T-helper 1 cell (primary cell): ENCODE data around the gene RBBP8NL.

Source experiments
- DNase-seq, 5 donors: peaks; one replicate each; pipeline ENCODE4 v3.0.0-alpha.2; 2012 to 2020

The RBBP8NL gene

GRCh38 chr20:62419759-62420158, 7.6 kb downstream of the RBBP8NL start:
- no peak for DNase-seq

DNA sequence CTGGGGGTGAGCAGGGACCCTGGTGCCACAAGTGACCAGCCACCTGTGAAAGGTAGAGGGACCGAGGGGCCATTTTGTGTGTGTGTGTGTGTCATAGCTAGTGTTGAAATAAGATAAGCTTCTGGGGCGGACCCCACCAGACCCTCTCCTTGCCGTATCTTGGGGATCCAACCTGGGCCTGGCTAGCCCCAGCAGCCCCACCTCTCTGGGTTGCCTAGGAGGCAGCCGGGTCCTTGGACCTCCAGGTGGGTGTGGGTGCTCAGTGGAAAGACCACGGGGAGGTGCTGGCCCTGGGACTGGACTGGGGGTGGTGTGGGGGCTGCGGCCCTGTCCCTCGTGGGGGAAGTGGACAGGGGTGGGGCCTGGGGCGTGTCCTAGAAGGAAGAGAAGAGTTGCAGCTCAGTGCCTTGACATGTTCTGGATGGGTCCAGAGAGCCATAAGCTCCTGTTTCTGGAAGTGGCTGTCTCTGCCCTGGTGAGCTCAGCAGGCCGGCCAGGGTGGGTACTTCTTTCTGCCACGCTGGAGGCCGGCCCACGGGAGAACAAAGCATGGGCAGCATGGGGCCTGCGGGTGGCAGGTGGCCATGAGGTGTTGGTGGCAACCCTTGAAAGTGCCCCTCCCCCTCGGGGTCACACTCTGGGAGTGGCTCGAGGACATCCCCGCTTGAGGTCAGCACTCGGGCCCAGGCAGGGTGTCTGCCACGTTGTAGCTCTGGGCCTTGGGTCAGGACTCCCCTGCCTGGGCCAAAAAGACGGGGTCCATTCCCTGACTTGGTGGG, 8.4 kb downstream of the RBBP8NL start:
- DNase-seq, result no peak

DNA sequence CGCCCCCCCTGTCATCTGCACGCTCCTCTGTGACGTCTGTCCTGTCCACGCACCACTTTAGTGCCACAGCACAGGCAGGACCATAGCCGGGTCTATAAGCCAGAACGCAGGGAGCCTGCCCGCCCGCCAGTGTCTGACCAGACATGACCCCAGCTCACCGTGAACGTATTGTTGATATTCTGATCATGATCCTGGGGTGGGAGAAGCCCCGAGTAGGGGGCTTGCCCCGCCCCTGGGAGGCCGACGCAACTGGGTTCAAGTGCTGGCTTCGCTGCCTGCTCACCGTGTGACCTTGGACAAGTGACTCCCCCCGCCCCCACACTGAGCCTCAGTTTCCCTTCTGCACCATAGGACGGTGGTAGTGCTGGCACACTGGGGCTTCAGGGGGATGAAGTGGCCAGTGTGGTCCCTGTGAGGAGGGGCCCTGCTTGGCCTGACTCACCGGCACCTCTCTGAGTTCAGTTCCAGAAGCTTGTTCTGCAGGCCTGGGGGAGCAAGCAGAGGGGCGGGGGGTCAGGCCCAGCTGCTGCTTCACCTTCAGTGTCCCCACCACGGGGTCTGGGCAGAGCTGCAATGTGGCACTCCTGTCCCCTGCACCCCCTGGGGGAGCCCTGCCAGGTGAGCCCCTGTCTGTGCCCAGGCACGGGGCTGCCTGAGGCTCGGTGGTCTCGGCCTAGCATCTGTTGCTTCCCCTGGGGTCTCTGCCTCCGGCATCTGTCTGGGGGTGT, 9.2 kb downstream of the RBBP8NL start:
- DNase-seq, result no peak

- DNase-seq, result no peak
Observed at GRCh38 chr20:62416651-62417637, 10.4 kb downstream of the RBBP8NL start.

DNA sequence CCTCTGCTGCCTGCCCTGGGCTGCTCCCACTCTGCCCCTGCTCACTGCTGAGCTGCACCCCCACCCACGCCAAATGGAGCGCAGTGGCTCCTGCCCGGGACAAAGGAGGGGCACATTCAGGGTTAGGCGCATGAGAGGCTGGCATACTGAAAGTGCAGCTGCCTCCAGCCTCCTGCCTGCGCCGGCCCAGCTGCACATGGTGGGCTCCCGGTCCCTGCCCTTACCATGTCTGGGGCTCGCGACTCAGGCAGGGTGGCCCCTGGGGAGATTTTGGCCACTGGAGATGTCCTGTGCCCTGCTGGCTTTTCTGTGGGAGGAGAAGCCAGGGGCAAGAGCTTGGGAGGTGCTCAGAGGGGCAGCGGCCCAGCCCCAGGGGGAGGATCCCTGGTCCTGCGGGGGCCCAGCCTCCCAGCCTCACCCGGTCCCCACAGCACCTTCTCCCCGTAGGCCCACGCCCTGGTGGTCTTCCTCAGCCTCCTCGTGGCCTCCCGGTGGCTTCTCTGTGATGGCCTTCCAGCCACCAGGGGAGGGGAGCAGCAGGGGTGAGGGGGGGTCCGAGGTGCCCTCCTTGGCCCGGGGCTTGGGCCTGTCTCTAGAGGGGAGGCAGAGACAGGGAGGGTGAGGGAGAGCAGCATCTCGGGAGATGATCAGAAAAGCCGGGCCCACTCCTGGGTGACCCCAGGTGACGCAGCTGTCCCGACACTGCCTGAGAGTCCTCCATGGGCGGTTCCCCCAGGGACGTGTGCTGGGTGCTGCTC, 11.8 kb downstream of the RBBP8NL start:
- no peak for DNase-seq

- no peak for DNase-seq
Observed at GRCh38 chr20:62413896-62414481, 13.3 kb downstream of the RBBP8NL start.

- no peak for DNase-seq
Observed at GRCh38 chr20:62413025-62413570, 14.2 kb downstream of the RBBP8NL start.

- DNase-seq, result no peak
Observed at GRCh38 chr20:62412194-62413024, 14.9 kb downstream of the RBBP8NL start.

DNA sequence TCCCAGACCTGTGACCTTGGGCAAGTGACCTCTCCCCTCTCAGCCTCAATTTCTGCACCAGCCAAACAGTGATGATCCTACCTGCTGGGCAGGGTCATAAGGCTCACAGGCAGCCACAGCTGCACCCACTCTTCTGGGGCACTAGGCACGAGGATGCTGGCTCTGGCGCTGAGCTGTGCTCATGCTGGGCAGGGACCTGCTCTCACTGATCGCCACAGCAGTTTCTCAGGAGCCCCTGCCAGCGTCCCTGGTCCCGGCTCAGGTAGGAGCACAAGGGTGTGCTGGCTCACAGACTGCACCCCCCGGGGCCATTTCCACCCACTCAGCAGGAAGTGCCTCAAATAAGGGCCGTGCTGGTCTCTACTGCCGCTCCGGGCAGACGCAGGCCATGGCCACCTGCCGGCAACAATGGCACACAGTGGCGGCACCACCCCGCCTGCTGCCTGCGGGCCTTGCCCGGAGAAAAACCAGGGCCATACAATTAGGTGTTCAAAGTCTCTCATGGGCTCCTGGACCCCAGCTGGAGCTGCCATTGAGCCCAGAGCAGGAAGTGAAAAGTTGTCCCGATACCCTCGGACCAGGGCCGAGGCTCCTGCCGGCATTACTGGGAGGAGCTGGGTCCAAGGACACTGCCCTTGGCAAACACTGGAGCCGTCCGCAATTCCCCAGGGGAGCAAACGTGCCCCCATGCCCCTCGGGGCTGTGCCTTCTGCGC, 15.7 kb downstream of the RBBP8NL start:
- no peak for DNase-seq

GRCh38 chr20:62410746-62411478, 16.4 kb downstream of the RBBP8NL start:
- DNase-seq, result no peak

DNA sequence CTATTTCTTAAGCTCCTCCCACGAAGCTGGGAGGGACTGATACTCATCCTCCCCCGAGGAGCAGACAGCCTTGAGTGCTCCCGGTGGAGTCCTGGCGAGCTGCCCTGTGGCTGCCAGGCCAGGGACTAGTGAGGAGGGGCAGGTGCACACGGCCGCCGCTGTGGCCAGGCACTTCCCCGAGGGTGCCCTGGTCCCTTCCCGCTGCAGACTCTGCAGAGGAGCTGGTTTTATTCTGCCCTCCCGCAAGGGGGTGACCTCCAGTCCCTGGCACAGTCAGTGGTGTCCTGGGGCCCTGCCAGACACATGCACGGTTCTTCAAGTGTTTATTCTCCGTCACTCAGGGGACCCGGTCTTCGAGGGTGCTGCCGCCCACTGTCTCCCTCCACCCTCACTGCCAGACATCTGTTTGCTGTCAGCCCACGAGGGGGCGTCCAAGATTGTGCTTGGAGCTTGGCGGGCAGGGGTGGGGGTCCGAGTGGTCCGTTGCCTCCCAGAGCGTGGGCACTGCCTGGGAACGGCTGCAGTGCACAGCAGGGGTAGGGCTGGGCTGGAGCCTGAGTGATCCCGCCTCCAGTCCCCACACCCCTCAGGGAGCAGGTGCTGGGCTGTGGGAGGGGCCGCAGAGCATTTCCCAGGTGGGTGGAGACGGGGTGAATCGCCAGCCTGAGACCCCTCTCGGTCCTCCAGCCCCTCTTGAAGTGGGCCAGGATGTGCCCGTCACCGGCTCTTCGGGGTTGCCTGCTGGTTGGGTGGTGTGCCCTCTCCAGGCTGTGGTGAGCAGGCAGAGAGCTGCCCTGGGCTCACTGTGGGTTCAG, 17.2 kb downstream of the RBBP8NL start:
- DNase-seq, result peak in 3 of 5 donors; percentile 9 to 21 (median 16)

- DNase-seq, result no peak
Observed at GRCh38 chr20:62409086-62409853, 18.1 kb downstream of the RBBP8NL start.

- DNase-seq, result no peak
Observed at GRCh38 chr20:62408640-62409039, 18.7 kb downstream of the RBBP8NL start.

GRCh38 chr20:62408055-62408454, 19.3 kb downstream of the RBBP8NL start:
- DNase-seq, result no peak

- peak; percentile 78 to 95 (median 86) for DNase-seq
Observed at GRCh38 chr20:62407221-62407992, 19.9 kb downstream of the RBBP8NL start, which contains the start of gene CABLES2. CABLES2 (minus strand) TSS chr20:62407285; CDS start chr20:62407276, 9 bp downstream.

GRCh38 chr20:62406635-62407176, 20.6 kb downstream of the RBBP8NL start:
- DNase-seq, result no peak
